SH-SY5Y (cell line): ENCODE results near the gene CPSF4L.

Experiments
- GATA2 ChIP-seq: IDR thresholded peaks from 2 replicates; pipeline ENCODE4 v1.6.1; 2011; ENCODE audit warnings: mild to moderate bottlenecking, low read depth, low read length
- GATA3 ChIP-seq: IDR thresholded peaks from 2 replicates; pipeline ENCODE4 v1.6.1; 2011; ENCODE audit warnings: low read depth, mild to moderate bottlenecking, low read length, moderate library complexity

Gene CPSF4L

DNA sequence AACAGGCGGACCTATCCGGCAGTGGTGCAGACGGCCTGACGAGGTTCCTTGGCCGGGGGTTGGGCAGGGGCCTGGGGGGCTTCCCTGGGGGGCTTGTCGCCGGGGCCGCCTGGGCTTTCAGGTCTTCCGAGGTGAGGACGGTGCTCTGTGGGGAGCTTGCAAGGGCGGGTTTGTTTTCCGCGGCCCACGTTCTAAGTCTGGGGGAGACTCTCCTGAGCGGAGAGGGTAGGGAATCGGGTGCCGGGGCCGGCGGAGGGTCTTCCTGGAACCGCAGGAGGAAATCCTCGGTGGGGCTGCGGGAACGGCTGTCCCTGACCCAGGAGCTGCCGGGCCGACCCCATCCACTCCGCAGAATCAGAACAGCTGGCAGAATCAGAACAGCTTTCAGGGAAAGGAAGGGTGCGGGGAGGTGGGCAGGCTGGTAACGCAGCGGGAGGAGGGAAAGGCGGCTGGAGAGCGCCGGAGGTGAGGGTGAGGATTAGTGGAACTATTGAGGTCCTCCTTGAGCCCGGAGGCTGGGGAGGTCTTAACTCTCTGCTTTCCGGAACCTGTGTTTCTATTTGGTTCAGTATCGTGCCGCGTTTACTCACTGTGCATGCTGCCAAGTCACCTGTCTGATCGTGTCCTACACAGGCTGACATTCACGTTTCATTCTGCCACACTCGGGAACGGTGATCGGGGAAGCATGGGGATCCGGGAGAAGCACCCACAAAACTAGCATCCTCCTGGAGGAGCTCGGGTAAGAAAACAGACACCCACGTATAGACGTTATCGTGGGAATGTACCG, 28.9 kb downstream of the CPSF4L start:
- no peak for TF ChIP-seq GATA3
- no peak for TF ChIP-seq GATA2

DNA sequence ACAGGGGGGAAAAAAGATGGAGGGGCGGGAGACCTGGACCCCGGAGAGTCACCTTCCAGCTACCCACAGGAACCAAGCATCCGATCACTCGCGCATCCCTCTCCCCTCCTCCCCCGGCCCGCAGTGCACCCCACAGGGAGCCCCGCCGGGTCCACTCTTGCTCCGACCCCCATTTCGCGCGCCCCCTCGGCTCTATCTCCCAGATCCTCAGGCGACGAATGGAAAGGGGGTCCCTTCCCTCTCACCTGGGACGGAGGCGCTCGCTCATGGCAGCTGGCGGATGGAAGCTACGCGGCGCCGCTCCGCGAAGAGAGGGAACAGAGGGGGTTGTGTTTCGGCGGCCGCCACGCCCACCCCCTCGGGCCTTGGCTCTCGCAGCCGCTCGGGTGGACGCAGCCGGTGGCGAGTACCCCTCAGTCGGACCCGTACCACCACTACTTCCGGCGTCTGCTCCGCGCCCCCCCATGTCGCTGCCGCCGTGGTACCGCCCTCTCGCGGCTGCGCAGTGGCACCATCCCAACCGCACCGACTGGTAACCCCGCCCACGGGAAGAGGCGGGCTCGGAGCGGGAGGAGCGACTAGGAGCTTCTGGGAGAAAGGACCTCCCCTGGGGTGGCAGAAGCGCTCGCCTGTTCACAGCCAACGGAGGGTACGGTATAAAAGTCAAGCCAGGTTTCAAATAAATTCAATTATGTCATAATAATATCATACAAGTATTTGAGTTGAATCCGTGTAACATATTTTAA, 29.7 kb downstream of the CPSF4L start:
- TF ChIP-seq GATA2, result no peak
- no peak for TF ChIP-seq GATA3

- TF ChIP-seq GATA2, result peak; percentile 89
- TF ChIP-seq GATA3, result no peak
These were observed 30.3 kb downstream of the CPSF4L start for GRCh38 chr17:73231395-73231794.

GRCh38 chr17:73230088-73230487, 31.6 kb downstream of the CPSF4L start:
- no peak for TF ChIP-seq GATA2
- no peak for TF ChIP-seq GATA3

- TF ChIP-seq GATA3 (no peak), GATA2 (no peak)
These were observed 32.9 kb downstream of the CPSF4L start for GRCh38 chr17:73228748-73229236.

- no peak for TF ChIP-seq GATA2
- no peak for TF ChIP-seq GATA3
These were observed 33.7 kb downstream of the CPSF4L start for GRCh38 chr17:73227944-73228343.

DNA sequence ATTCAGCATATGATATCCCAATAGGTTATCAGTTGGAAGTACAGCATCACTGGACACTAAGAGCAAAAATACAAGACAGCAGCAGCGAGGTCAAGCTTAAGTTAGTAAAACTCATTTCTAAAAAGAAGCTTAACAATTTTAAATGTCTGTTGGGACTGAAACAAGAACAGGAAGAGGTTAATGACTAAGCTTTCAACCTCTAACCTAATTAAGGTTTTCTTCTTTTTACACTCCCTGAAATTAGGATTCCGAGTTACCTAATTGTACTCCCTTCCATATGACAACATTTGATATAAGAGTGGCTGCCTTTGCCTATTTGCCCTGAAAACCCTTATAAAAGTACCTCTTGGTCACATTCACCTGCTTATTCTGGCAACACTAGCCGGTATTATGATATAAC, 34.3 kb downstream of the CPSF4L start:
- no peak for TF ChIP-seq GATA2
- no peak for TF ChIP-seq GATA3

GRCh38 chr17:73226556-73227172, 35.0 kb downstream of the CPSF4L start:
- TF ChIP-seq GATA3 (no peak), GATA2 (no peak)

DNA sequence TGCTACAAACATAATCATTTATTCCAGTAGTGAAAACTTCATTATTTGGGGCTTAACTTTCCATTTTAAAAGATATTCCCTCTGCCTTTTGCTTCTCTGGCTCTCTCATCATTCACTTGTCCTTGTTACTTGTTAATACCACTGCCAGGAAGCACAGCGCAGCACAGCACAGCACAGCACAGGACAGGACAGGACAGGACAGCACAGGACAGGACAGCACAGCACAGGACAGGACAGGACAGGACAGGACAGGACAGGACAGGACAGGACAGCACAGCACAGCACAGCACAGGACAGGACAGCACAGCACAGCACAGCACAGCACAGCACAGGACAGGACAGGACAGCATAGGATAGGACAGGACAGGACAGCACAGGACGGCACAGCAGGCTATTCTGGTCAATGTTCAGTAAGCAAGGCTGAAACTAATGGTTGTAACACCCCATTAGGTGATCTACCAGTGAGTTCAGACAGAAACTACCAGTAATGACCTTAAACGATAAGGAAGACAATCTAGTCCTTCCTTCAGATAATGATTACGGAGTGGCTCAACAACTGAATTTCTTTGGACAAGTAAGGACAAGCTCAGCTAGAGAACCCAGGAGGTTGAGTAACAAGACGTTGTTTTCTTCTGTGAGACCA, 36.9 kb downstream of the CPSF4L start:
- TF ChIP-seq GATA2 (no peak), GATA3 (no peak)

DNA sequence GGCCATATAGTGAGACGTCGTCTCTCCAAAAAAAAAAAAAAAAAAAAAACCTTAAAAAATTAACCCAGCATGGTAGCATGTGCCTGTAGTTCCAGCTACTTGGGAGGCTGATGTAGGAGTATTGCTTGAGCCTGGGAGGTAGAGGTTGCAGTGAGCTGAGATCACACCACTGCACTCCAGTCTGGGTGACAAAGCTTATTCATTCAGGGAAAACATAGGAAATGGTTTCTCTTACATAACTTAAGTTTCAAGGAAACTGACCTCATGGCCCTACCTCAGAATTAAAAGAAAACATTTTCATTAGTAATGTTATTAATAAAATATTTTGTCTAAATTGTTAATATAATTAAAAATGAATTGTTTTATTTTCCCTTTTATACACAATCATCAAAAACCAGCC, 37.4 kb downstream of the CPSF4L start:
- TF ChIP-seq GATA3 (no peak), GATA2 (no peak)

DNA sequence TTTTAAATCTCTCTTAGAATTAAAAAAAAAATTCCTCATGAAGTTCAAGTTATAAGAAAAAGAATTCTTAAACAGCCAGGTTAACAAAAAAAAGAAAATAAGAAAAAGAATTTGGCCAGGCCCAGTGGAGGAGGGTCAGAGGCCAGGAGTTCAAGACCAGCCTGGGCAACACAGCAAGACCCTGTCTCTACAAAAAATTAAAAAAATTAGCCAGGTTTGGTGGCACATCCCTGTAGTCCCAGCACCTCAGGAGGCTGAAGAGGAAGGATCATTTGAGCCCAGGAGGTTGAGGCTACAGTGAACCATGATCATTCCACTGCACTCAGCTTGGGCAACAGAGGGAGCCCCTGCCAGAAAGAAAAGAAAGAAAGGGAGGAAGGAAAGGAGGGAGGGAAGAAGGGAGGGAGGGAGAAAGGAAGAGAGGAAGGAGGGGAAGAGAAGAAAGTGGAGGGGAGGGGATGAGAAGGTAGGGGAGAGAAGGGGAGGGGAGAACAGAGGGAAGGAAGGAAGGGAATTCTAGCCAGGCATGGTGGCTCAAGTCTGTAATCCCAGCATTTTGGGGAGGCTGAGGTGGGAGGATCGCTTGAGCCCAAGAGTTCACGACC, 38.0 kb downstream of the CPSF4L start:
- TF ChIP-seq GATA2 (no peak), GATA3 (no peak)

GRCh38 chr17:73215447-73215846, 46.2 kb downstream of the CPSF4L start:
- TF ChIP-seq GATA3, result no peak
- TF ChIP-seq GATA2, result no peak

DNA sequence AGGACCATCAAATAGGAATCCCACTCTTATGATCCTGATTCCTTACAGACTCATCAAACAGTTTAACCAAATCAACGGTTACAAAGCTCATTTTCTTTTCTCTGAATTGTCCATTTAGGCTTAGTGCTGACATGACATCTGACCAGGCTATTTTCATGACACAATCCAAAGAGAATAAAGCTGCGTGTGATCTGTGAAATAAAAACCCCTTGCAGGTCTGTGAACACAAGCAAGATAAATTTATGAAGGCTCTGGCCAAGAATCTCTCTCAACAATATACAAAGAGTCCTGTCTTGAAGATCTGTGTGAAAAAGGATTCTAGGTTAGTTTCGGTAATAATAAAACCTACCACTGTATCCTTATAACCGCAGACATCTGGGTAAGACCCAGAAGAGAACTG, 46.8 kb downstream of the CPSF4L start:
- TF ChIP-seq GATA3, result no peak
- no peak for TF ChIP-seq GATA2

- no peak for TF ChIP-seq GATA3
- no peak for TF ChIP-seq GATA2
These were observed 47.7 kb downstream of the CPSF4L start for GRCh38 chr17:73214008-73214407.
